ENCODE data around the gene GRAMD4. TPM values are rescaled to one million over a fixed set of nuclear protein-coding genes. Genes with fewer than 3 reads are reported as not detected.
A peak's percentile ranks its signal among the peaks of the same experiment; 100 is the strongest.

Gene GRAMD4
- total RNA-seq, 1 experiment from 2014 or later = 19.8 TPM

GRCh38 chr22:46628756-46629155 is 8.6 kb downstream of the GRAMD4 start:
- H3K23ac ChIP-seq (ENCODE audit: insufficient read length, low read depth, low read length) = no peak overlapping the region
- H2AFZ ChIP-seq (ENCODE audit: low read length) = no peak overlapping the region
- H2AK5ac ChIP-seq (ENCODE audit: insufficient read length, low read length) = no peak overlapping the region
- no peaks in the 10 kb centered on the region for H3K9me3 ChIP-seq (ENCODE audit: control insufficient read depth, low read depth, low read length)
- H3K4me1 ChIP-seq (ENCODE audit: insufficient read depth, low read length) = no peaks in the 10 kb centered on the region
- H4K91ac ChIP-seq (ENCODE audit: insufficient read length, low read depth, low read length) = peak overlapping the region; percentile 18
- no peak overlapping the region for H3K4me2 ChIP-seq (ENCODE audit: insufficient read depth, insufficient read length, low read length)
- no CpG with 5 or more reads among the region's 12 CpGs for WGBS (ENCODE audit: extremely low coverage, insufficient read length, low lambda C conversion rate)
- no peak overlapping the region for H2BK12ac ChIP-seq (ENCODE audit: insufficient read length, low read depth, low read length)
- H4K5ac ChIP-seq (ENCODE audit: insufficient read length, low read depth, low read length) = no peak overlapping the region
- no peaks in the 10 kb centered on the region for H3K23me2 ChIP-seq (ENCODE audit: insufficient read length, low read depth, low read length, poor library complexity, severe bottlenecking)
- no peak for DNase-seq
- H3K27ac ChIP-seq (ENCODE audit: insufficient read length, low read depth, low read length) = no peak overlapping the region
- H2BK20ac ChIP-seq (ENCODE audit: low read depth, low read length, poor library complexity, severe bottlenecking) = no peak overlapping the region
- H4K20me1 ChIP-seq (ENCODE audit: control insufficient read depth, insufficient read depth, insufficient read length) = no peaks in the 10 kb centered on the region
- no peak overlapping the region; the same call in 1 of the 2 replicates for H3K14ac ChIP-seq (ENCODE audit: insufficient read depth, low read length)
- no peaks in the 10 kb centered on the region for H3K9me3 Mint-ChIP-seq
- peak overlapping the region in 2 of 3 experiments; percentile 63 to 70; a peak in 2 of 7 replicates for H3K27ac Mint-ChIP-seq
- H3K27me3 Mint-ChIP-seq (ENCODE audit: low read depth) = no peaks in the 10 kb centered on the region; the same call in 1 of the 2 replicates
- H3K4ac ChIP-seq (ENCODE audit: low read depth, low read length) = no peak overlapping the region; the same call in 1 of the 2 replicates
- H2BK5ac ChIP-seq (ENCODE audit: insufficient read length, low read length) = no peak overlapping the region
- no peak overlapping the region for H4K8ac ChIP-seq (replicated peaks; ENCODE audit: insufficient read length, low read depth, low read length)
- no peak overlapping the region for H2BK120ac ChIP-seq (ENCODE audit: low read depth, low read length, poor library complexity, severe bottlenecking)
- H3K4me1 Mint-ChIP-seq = peaks cover 9 to 31% of the 10 kb centered on the region in 2 experiments
- H3K36me3 Mint-ChIP-seq (ENCODE audit: insufficient read depth in 1 of 3, low read depth in 3 of 3) = peaks cover 0 to 15% (median 3%) of the 10 kb centered on the region in 3 experiments; a peak in 3 of 7 replicates
- TF ChIP-seq, protein P1, sequence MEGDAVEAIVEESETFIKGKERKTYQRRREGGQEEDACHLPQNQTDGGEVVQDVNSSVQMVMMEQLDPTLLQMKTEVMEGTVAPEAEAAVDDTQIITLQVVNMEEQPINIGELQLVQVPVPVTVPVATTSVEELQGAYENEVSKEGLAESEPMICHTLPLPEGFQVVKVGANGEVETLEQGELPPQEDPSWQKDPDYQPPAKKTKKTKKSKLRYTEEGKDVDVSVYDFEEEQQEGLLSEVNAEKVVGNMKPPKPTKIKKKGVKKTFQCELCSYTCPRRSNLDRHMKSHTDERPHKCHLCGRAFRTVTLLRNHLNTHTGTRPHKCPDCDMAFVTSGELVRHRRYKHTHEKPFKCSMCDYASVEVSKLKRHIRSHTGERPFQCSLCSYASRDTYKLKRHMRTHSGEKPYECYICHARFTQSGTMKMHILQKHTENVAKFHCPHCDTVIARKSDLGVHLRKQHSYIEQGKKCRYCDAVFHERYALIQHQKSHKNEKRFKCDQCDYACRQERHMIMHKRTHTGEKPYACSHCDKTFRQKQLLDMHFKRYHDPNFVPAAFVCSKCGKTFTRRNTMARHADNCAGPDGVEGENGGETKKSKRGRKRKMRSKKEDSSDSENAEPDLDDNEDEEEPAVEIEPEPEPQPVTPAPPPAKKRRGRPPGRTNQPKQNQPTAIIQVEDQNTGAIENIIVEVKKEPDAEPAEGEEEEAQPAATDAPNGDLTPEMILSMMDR (conservative IDR thresholded peaks at IDR 0.05) = no peak
- H3K18ac ChIP-seq (ENCODE audit: insufficient read length, low read depth, low read length) = no peak overlapping the region
- no peak overlapping the region for H3K9ac ChIP-seq (ENCODE audit: extremely low read depth, insufficient read length, low read length)
- H3K79me2 ChIP-seq (ENCODE audit: insufficient read depth, low read length) = no peaks in the 10 kb centered on the region
- H2BK15ac ChIP-seq (ENCODE audit: low read depth, low read length) = no peak overlapping the region
- no peak overlapping the region for H3K56ac ChIP-seq (ENCODE audit: insufficient read length, low read depth, low read length)
- no peaks in the 10 kb centered on the region for H3K27me3 ChIP-seq (ENCODE audit: insufficient read depth, low read length)
- no peaks in the 10 kb centered on the region for H3K79me1 ChIP-seq (ENCODE audit: insufficient read depth, low read depth, low read length, poor library complexity, severe bottlenecking)
- no peak overlapping the region for H3T11ph ChIP-seq (ENCODE audit: low read length)
- no peak overlapping the region for H3K4me3 Mint-ChIP-seq

Measured in H9 (cell line).